Stimulated activated CD8-positive, alpha-beta memory T cell treated with anti-CD3 and anti-CD28 coated beads, Interleukin-15, amount 100 ng/mL, for 48 hours (primary cell): Measurements from ENCODE around the gene DEPDC7.
"Not testable (repeated sequence)": the region's sequence is repeated elsewhere in the genome, so short reads cannot be mapped to it uniquely, and the experiment has no call there.

Experiments used
- DNase-seq, 2 donors: peaks; one replicate each; pipeline ENCODE4 v3.0.0-alpha.2; 2020; ENCODE audit warnings: low read depth in 2 of 2

DEPDC7 gene

GRCh38 chr11:33015621-33016551 is at the start of gene DEPDC7:
DEPDC7 (plus strand) TSS chr11:33015878; CDS start chr11:33015956, 78 bp downstream.
- peak; percentile 63 to 68 for DNase-seq

- no peak for DNase-seq
These were observed 47.1 kb upstream of the DEPDC7 start for GRCh38 chr11:32968541-32968940.

- DNase-seq, result not testable (repeated sequence)
These were observed 43.4 kb upstream of the DEPDC7 start for GRCh38 chr11:32972233-32972632.

GRCh38 chr11:32972781-32973180 is 42.9 kb upstream of the DEPDC7 start:
- DNase-seq, result no peak

- DNase-seq, result no peak
These were observed 33.1 kb upstream of the DEPDC7 start for GRCh38 chr11:32982626-32983025.

- DNase-seq, result no peak
These were observed 32.2 kb upstream of the DEPDC7 start for GRCh38 chr11:32983506-32983905.

- no peak for DNase-seq
These were observed 30.1 kb upstream of the DEPDC7 start for GRCh38 chr11:32985600-32985999.

- DNase-seq, result no peak
These were observed 27.8 kb upstream of the DEPDC7 start for GRCh38 chr11:32987851-32988250.

GRCh38 chr11:32990481-32990880 is 25.2 kb upstream of the DEPDC7 start:
- no peak for DNase-seq

- DNase-seq, result no peak
These were observed 24.3 kb upstream of the DEPDC7 start for GRCh38 chr11:32991427-32991826.

- no peak for DNase-seq
These were observed 23.8 kb upstream of the DEPDC7 start for GRCh38 chr11:32991898-32992297.

- DNase-seq, result no peak
These were observed 15.5 kb upstream of the DEPDC7 start for GRCh38 chr11:33000181-33000580.

GRCh38 chr11:33001281-33001680 is 14.4 kb upstream of the DEPDC7 start:
- DNase-seq, result no peak

- no peak for DNase-seq
These were observed 13.7 kb upstream of the DEPDC7 start for GRCh38 chr11:33001751-33002542.

GRCh38 chr11:33005175-33005574 is 10.5 kb upstream of the DEPDC7 start:
- no peak for DNase-seq

- DNase-seq, result no peak
These were observed 9.7 kb upstream of the DEPDC7 start for GRCh38 chr11:33006010-33006409.

- DNase-seq, result no peak
These were observed 1.9 kb upstream of the DEPDC7 start for GRCh38 chr11:33013755-33014154.

- DNase-seq, result no peak
These were observed 976 bp downstream of the DEPDC7 start for GRCh38 chr11:33016654-33017053.

GRCh38 chr11:33017478-33017877 is 1.8 kb downstream of the DEPDC7 start:
- no peak for DNase-seq

- no peak for DNase-seq
These were observed 2.3 kb downstream of the DEPDC7 start for GRCh38 chr11:33017965-33018364.

GRCh38 chr11:33018840-33019239 is 3.2 kb downstream of the DEPDC7 start:
- no peak for DNase-seq

- DNase-seq, result no peak
These were observed 5.8 kb downstream of the DEPDC7 start for GRCh38 chr11:33021501-33021900.

- no peak for DNase-seq
These were observed 6.3 kb downstream of the DEPDC7 start for GRCh38 chr11:33021937-33022336.
